Fibroblast of lung (primary cell): ENCODE results near the gene GALC. TPM values are rescaled to one million over a fixed set of nuclear protein-coding genes. Genes with fewer than 3 reads are reported as not detected.

ENCODE experiments used
- DNase-seq, 2 donors: peaks; one replicate each; pipeline versions ENCODE4 v3.0.0 to v3.0.0-alpha.2; 2010; ENCODE audit warnings: low read depth in 2 of 2
- H2AFZ ChIP-seq: 2 replicates; pipeline ENCODE4 v1.5.1; 2012; ENCODE audit warnings: low read length, control low read depth, inconsistent platforms
- H3K27ac ChIP-seq: 2 replicates; pipeline ENCODE4 v1.5.1; 2011; ENCODE audit warnings: low read length, control low read depth; ENCODE audit not compliant: insufficient read depth
- H3K27me3 ChIP-seq: 2 replicates; pipeline ENCODE4 v1.5.1; 2011; ENCODE audit warnings: mild to moderate bottlenecking, low read length; ENCODE audit not compliant: control insufficient read depth, insufficient read depth
- H3K36me3 ChIP-seq: 2 replicates; pipeline ENCODE4 v1.5.1; 2011; ENCODE audit warnings: low read length; ENCODE audit not compliant: control insufficient read depth, insufficient read depth
- H3K4me1 ChIP-seq: 2 replicates; pipeline ENCODE4 v1.5.1; 2011; ENCODE audit warnings: low read length; ENCODE audit not compliant: control insufficient read depth, insufficient read depth; ENCODE audit errors: extremely low read depth
- H3K4me2 ChIP-seq: 2 replicates; pipeline ENCODE4 v1.5.1; 2011; ENCODE audit warnings: low read length, control low read depth; ENCODE audit not compliant: insufficient read depth; ENCODE audit errors: extremely low read depth
- H3K4me3 ChIP-seq, 4 experiments: fragments of 200-600 bp in 1 of 4; sonication (generic) in 1 of 4; replicated peaks in 1 of 4; 2 replicates each; pipeline ENCODE4 v1.5.1; 2011 to 2016; ENCODE audit warnings: low read length in 4 of 4, low read depth in 3 of 4, mild to moderate bottlenecking in 3 of 4, control low read depth in 2 of 4, inconsistent platforms in 1 of 4, mixed read lengths in 1 of 4; ENCODE audit not compliant: insufficient read depth in 1 of 4; ENCODE audit errors: control extremely low read depth in 1 of 4
- H3K79me2 ChIP-seq: 2 replicates; pipeline ENCODE4 v1.5.1; 2012; ENCODE audit warnings: mild to moderate bottlenecking, low read length, inconsistent platforms; ENCODE audit not compliant: control insufficient read depth, insufficient read depth
- H3K9ac ChIP-seq: 2 replicates; pipeline ENCODE4 v1.5.1; 2011; ENCODE audit warnings: mild to moderate bottlenecking, low read length, control low read depth; ENCODE audit not compliant: insufficient read depth
- H3K9me3 ChIP-seq: 2 replicates; pipeline ENCODE4 v1.5.1; 2012; ENCODE audit warnings: low read depth, low read length; ENCODE audit not compliant: control insufficient read depth, insufficient read depth
- H4K20me1 ChIP-seq: 2 replicates; pipeline ENCODE4 v1.5.1; 2011; ENCODE audit warnings: low read length; ENCODE audit not compliant: control insufficient read depth, insufficient read depth; ENCODE audit errors: extremely low read depth
- CTCF ChIP-seq, 2 donors: IDR thresholded peaks in 1 of 2; conservative IDR thresholded peaks in 1 of 2; 1 replicate in 1 of 2; 2 replicates in 1 of 2; pipeline ENCODE4 v1.5.1; 2011 to 2012; ENCODE audit warnings: low read length in 2 of 2, control low read depth in 1 of 2, inconsistent platforms in 1 of 2, low read depth in 1 of 2, mild to moderate bottlenecking in 1 of 2
- EZH2 ChIP-seq: IDR thresholded peaks from 2 replicates; pipeline ENCODE4 v1.5.1; 2012; ENCODE audit warnings: low read length, control low read depth, mild to moderate bottlenecking; ENCODE audit errors: missing control alignments
- polyA plus RNA-seq, 2 donors: library from polyadenylated mRNA; depleted of rRNA in 1 of 2; stranded (reverse) in 1 of 2; unstranded in 1 of 2; fragments of >200 nt; gene quantifications; 2 replicates each; pipeline ENCODE4 v1.2.1, GENCODE V29; 2011 to 2012; ENCODE audit warnings: missing spikeins in 1 of 2
- total RNA-seq: library from RNA; depleted of rRNA; stranded (reverse); fragments of >200 nt; gene quantifications from 2 replicates; pipeline ENCODE4 v1.2.1, GENCODE V29; 2014

The GALC gene
- total and polyA plus RNA-seq, 2 donors (not counting 1 experiment from before 2014, with no cell fraction given): 13.3 to 22.8 TPM

DNA sequence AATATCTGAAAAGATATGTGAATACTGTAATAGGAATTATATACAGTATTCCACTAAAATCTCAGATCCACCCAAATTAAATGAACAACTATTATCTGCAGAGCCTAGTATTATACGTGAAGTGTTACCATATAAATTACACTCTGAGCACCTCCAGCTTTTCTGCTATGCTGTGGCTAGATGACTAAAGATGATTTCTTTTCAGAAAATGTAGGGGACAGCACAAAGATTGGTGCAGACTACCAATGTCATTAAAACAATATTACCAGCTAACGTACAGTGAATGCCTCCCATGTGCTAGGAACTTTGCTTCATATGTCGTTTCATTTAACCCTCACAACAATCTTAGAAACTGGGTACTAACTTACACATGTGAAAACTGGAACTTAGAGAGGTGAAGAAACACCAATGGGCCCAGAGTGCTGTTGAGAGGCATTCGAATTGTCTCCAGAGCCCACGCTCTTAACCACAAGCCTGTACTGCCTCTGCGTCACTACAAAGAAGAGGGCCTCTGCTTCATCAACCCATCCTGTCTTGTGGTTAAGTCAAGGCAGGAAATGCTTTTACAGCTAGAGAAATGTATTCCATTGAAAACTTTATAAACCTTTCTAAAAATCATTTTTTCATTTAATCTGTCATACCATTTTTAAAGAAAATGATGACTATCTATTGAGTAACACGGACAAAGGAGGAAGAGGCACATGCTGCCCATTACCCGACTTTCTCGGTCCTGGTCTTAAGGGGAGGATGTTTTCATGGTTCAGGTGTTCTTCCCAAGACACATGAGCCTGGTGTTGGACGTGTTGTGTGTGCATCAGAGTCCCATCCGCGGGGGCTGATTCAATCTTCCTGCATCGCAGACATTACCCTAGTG lies 13.2 kb upstream of the GALC start:
- H4K20me1 ChIP-seq: no peaks in the 10 kb centered on the region
- no peaks in the 10 kb centered on the region for H3K9me3 ChIP-seq
- H3K27me3 ChIP-seq: no peaks in the 10 kb centered on the region
- TF ChIP-seq EZH2 (no peak), CTCF (conservative IDR thresholded peaks at IDR 0.05 in 1 of 2, IDR thresholded peaks at IDR 0.05 in 1 of 2; ENCODE audit: low read depth in 1 of 2, low read length in 2 of 2) (no peak)
- no peak overlapping the region for H3K9ac ChIP-seq
- H3K4me2 ChIP-seq: no peak overlapping the region
- DNase-seq: peak in 1 of 2 donors; percentile 64
- H3K79me2 ChIP-seq: no peaks in the 10 kb centered on the region
- no peak overlapping the region for H2AFZ ChIP-seq
- no peaks in the 10 kb centered on the region for H3K4me1 ChIP-seq
- no peaks in the 10 kb centered on the region for H3K36me3 ChIP-seq
- H3K27ac ChIP-seq: no peak overlapping the region
- no peak overlapping the region for H3K4me3 ChIP-seq

DNA sequence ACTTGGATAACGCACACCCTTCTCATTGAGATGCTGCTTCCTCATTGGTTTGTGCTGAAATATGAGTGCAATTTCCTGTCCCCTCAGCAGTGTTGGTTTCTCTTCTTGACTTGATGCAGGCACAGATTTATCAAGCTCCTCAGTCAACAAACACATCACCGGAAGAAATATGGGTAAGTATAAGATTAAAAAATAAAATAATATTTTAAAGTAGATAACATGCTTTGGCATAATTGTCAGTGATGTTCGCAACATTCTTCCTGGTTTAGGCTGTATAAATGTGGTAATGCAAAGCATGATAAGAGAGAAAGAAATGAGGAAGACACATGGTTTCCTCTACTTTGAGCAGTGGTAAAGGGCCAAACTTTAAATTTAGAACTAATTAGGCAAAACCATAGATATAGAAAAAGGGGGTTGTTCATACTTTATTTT lies 12.1 kb upstream of the GALC start, which contains the start of gene GPR65:
GPR65 (plus strand) TSS at position 86 of the 432 bp plus-strand sequence. CDS start 5,713 bp downstream, outside the sequence.
- no peaks in the 10 kb centered on the region for H3K27me3 ChIP-seq
- H3K4me3 ChIP-seq: no peak within 1 kb of the TSS
- TF ChIP-seq EZH2: no peak
- no peak for TF ChIP-seq CTCF (conservative IDR thresholded peaks at IDR 0.05 in 1 of 2, IDR thresholded peaks at IDR 0.05 in 1 of 2; ENCODE audit: low read depth in 1 of 2, low read length in 2 of 2)
- DNase-seq: no peak
- H3K36me3 ChIP-seq: no peaks in the 10 kb centered on the region
- H3K9ac ChIP-seq: no peak within 1 kb of the TSS
- H3K9me3 ChIP-seq: no peaks in the 10 kb centered on the region
- no peak within 1 kb of the TSS for H3K4me2 ChIP-seq
- no peak within 1 kb of the TSS for H2AFZ ChIP-seq
- H3K79me2 ChIP-seq: no peaks in the 10 kb centered on the region
- H3K4me1 ChIP-seq: no peaks in the 10 kb centered on the region
- H3K27ac ChIP-seq: no peak within 1 kb of the TSS
- no peaks in the 10 kb centered on the region for H4K20me1 ChIP-seq

DNA sequence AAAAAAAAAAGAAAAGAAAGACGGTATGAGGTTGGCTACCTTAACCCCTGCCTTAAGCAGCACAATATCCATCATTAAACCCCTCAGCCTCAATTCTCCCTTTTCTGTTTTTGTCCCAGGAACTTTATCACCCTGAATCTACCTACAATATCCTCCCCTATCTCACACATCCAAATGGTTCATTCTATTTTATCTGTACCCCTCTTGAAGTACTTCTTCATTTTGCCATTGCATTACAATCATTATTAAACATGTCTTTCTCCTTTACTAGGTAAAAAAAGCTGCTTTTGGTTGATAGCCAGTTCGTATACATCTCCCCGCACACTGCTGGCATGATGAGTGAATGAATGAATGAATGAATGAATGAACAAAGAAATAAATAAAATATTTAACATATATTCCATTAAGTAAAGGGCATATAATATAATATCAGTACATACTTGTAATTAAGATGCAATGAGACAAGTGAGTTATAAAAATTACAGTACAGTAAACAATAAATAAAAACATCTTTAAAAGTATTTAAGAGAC lies 11.6 kb upstream of the GALC start:
- TF ChIP-seq EZH2 (no peak), CTCF (conservative IDR thresholded peaks at IDR 0.05 in 1 of 2, IDR thresholded peaks at IDR 0.05 in 1 of 2; ENCODE audit: low read depth in 1 of 2, low read length in 2 of 2) (no peak)
- no peaks in the 10 kb centered on the region for H3K79me2 ChIP-seq
- no peaks in the 10 kb centered on the region for H4K20me1 ChIP-seq
- H3K4me3 ChIP-seq: no peak overlapping the region
- no peaks in the 10 kb centered on the region for H3K4me1 ChIP-seq
- H3K36me3 ChIP-seq: no peaks in the 10 kb centered on the region
- no peak overlapping the region for H3K4me2 ChIP-seq
- H3K9ac ChIP-seq: no peak overlapping the region
- no peak for DNase-seq
- H3K27me3 ChIP-seq: no peaks in the 10 kb centered on the region
- H3K9me3 ChIP-seq: no peaks in the 10 kb centered on the region
- H2AFZ ChIP-seq: no peak overlapping the region
- H3K27ac ChIP-seq: no peak overlapping the region
